Esophagus squamous epithelium (tissue), 5 donors: Measurements from ENCODE around the gene VPS45. TPM values are rescaled to one million over a fixed set of nuclear protein-coding genes. Genes with fewer than 3 reads are reported as not detected.

Source experiments
- DNase-seq: peaks from one replicate; lab custom pipeline; 2025; lab: John Stamatoyannopoulos, UW
- H3K27ac ChIP-seq, 4 donors: fragments of 200-600 bp; sonication (generic); one replicate each; pipeline ENCODE4 v1.5.1; 2016 to 2019; ENCODE audit warnings: mild to moderate bottlenecking in 1 of 4
- H3K27me3 ChIP-seq, 4 donors: fragments of 200-600 bp; sonication (generic); 1 replicate in 3 of 4; 2 replicates in 1 of 4; pipeline versions ENCODE4 v1.5.1 to v1.6.0; 2017 to 2021; ENCODE audit warnings: antibody characterized with exemption in 1 of 4
- H3K36me3 ChIP-seq, 3 donors: fragments of 200-600 bp; sonication (generic); one replicate each; pipeline ENCODE4 v1.5.1; 2016 to 2019
- H3K4me1 ChIP-seq, 3 donors: fragments of 200-600 bp; sonication (generic); one replicate each; pipeline ENCODE4 v1.5.1; 2017 to 2019
- H3K4me3 ChIP-seq, 4 donors: fragments of 200-600 bp; sonication (generic); 1 replicate in 3 of 4; 2 replicates in 1 of 4; pipeline ENCODE4 v1.5.1; 2016 to 2019; ENCODE audit warnings: mild to moderate bottlenecking in 2 of 4, moderate library complexity in 1 of 4
- H3K9me3 ChIP-seq, 3 donors: fragments of 200-600 bp; sonication (generic); one replicate each; pipeline ENCODE4 v1.5.1; 2016 to 2019
- POLR2A ChIP-seq, 4 donors: fragments of 450-650 bp; IDR thresholded peaks; one replicate each; pipeline ENCODE4 v1.6.1; 2017; ENCODE audit warnings: antibody characterized with exemption in 4 of 4, mild to moderate bottlenecking in 4 of 4, moderate library complexity in 3 of 4
- WGBS, 2 donors: methylation state at CpG; one replicate each; pipeline ENCODE4 v1.1.5; 2018; 5-methylcytosine and 5-hydroxymethylcytosine counted together
- intact Hi-C: fragments of 100-400 bp; cut with DNase I; formaldehyde crosslinking; loops from one replicate; pipeline ENCODE4 v1.15.0; 2022
- total RNA-seq, 4 donors: library from RNA; depleted of rRNA; stranded (reverse); fragments of >200 nt; gene quantifications; one replicate each; pipeline ENCODE4 v1.1.0, GENCODE V29; 2016
- TF ChIP-seq, protein P1 (sequence below), 6 experiments: fragments of 450-650 bp in 4 of 6; fragments of 200-600 bp in 2 of 6; sonication (generic) in 2 of 6; IDR thresholded peaks; one replicate each; pipeline ENCODE4 v1.5.1; 2016 to 2019; ENCODE audit warnings: antibody characterized with exemption in 6 of 6, mild to moderate bottlenecking in 4 of 6, moderate library complexity in 4 of 6
- donor health status: DM: yes; HTN: yes; CAD: no.

The VPS45 gene
- total RNA-seq, 4 donors from 2014 or later = 23.4 to 31.7 (median 29.1) TPM

DNA sequence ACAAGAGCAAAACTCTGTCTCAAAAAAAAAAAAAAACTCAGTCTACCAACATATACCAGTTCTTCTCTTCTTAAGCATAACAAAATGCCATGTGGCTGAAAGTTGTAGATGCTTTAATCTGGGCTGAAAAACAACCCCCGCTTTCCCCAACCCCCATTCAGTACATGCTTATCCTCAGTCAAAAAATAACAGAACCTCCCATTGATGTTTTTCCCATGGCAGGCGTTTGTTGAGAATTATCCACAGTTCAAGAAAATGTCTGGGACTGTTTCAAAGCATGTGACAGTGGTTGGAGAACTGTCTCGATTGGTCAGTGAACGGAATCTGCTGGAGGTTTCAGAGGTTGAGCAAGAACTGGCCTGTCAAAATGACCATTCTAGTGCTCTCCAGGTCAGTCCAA lies 14.9 kb downstream of the VPS45 start:
- TF ChIP-seq, protein P1, sequence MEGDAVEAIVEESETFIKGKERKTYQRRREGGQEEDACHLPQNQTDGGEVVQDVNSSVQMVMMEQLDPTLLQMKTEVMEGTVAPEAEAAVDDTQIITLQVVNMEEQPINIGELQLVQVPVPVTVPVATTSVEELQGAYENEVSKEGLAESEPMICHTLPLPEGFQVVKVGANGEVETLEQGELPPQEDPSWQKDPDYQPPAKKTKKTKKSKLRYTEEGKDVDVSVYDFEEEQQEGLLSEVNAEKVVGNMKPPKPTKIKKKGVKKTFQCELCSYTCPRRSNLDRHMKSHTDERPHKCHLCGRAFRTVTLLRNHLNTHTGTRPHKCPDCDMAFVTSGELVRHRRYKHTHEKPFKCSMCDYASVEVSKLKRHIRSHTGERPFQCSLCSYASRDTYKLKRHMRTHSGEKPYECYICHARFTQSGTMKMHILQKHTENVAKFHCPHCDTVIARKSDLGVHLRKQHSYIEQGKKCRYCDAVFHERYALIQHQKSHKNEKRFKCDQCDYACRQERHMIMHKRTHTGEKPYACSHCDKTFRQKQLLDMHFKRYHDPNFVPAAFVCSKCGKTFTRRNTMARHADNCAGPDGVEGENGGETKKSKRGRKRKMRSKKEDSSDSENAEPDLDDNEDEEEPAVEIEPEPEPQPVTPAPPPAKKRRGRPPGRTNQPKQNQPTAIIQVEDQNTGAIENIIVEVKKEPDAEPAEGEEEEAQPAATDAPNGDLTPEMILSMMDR (IDR thresholded peaks at IDR 0.05) = no peak
- TF ChIP-seq POLR2A (IDR thresholded peaks at IDR 0.05) = no peak
- no peaks in the 10 kb centered on the region for H3K27me3 ChIP-seq
- WGBS, 2 donors = 89 to 94% methylated on average over 4 of the region's 4 CpGs
- no peak overlapping the region for H3K27ac ChIP-seq
- H3K4me1 ChIP-seq = no peaks in the 10 kb centered on the region
- intact Hi-C loops = no loop called here
- DNase-seq = no peak
- peaks cover 14 to 98% (median 15%) of the 10 kb centered on the region in 3 donors for H3K36me3 ChIP-seq
- H3K9me3 ChIP-seq = no peaks in the 10 kb centered on the region
- H3K4me3 ChIP-seq = no peak overlapping the region

DNA sequence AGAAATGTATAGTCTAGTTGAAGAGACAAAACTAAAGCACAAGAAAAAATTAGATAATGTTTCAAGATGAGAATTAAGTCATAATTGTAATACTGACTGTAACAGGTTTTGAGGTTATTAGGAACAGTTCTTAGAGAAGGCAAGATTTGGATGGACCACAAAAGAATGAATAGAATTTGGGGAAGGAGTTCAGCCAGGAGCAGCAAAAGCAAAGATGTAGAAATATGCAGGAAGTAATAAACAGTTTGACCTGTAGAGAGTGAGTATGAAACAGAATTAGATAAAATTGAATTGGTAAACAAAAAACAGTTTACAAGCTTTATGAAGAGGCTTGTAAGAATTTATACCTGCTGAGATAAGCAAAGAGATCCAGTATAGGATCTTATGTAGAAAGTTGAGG lies 16.3 kb downstream of the VPS45 start:
- intact Hi-C loops = no loop called here
- TF ChIP-seq, protein P1 (IDR thresholded peaks at IDR 0.05) = no peak
- TF ChIP-seq POLR2A (IDR thresholded peaks at IDR 0.05) = no peak
- Histone ChIP-seq H3K9me3 (no peaks in the 10 kb centered on the region), H3K4me3 (no peak overlapping the region), H3K27me3 (no peaks in the 10 kb centered on the region), H3K4me1 (no peaks in the 10 kb centered on the region), H3K36me3 (peaks cover 5 to 97% (median 6%) of the 10 kb centered on the region in 3 donors), H3K27ac (no peak overlapping the region)
- no peak for DNase-seq

DNA sequence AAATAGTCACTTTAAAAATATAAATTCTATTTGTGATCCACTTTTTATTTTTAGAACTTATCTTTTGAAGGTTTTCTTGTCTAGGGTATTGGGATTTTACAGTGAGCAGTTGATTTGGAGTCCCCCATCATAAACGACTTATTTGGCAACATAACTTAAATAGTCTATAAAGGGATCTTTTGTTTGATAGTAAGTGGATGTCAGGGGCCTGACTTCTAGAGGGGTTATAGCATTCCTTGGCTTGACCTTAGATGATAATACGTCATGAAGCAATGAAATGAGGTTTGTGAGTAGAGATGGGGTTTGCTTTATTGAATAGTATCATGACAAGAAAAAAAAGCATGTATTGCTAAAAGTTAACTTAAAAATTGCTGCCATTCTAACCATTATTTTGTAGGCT lies 17.8 kb downstream of the VPS45 start:
- WGBS, 2 donors = 69% methylated on average over 2 of the region's 2 CpGs
- no peaks in the 10 kb centered on the region for H3K9me3 ChIP-seq
- DNase-seq = no peak
- H3K36me3 ChIP-seq = peaks cover 5 to 97% (median 6%) of the 10 kb centered on the region in 3 donors
- H3K27ac ChIP-seq = no peak overlapping the region
- intact Hi-C loops = no loop called here
- no peak for TF ChIP-seq POLR2A (IDR thresholded peaks at IDR 0.05)
- TF ChIP-seq, protein P1 (IDR thresholded peaks at IDR 0.05) = no peak
- no peak overlapping the region for H3K4me3 ChIP-seq
- H3K4me1 ChIP-seq = no peaks in the 10 kb centered on the region
- H3K27me3 ChIP-seq = no peaks in the 10 kb centered on the region

DNA sequence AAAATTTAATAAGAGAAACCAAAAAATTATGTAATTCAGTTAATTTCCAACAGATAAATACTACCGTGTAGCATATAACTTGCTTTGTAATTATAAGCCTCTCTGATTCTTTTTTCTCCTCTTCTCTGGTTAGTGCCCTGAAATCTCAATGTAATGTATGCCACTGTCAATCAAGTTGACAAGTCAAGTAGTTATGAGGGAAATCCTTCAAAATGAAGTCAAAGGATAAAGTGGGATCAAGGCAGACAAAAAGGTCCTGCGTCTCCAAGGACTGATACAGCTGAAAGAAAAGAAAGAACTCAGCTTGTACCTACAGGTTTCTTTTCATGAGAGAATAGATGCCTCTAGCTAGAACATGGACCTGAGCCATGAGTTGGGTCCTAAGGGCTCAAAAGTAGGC lies 19.8 kb downstream of the VPS45 start:
- DNase-seq = no peak
- Histone ChIP-seq H3K4me1 (no peaks in the 10 kb centered on the region), H3K27me3 (no peaks in the 10 kb centered on the region), H3K27ac (no peak overlapping the region), H3K4me3 (no peak overlapping the region), H3K36me3 (peaks cover 5 to 87% (median 6%) of the 10 kb centered on the region in 3 donors), H3K9me3 (no peaks in the 10 kb centered on the region)
- WGBS, 2 donors = 46 to 77% methylated on average over 2 of the region's 2 CpGs
- intact Hi-C loops = no loop called here
- TF ChIP-seq POLR2A (IDR thresholded peaks at IDR 0.05) = no peak
- TF ChIP-seq, protein P1 (IDR thresholded peaks at IDR 0.05) = no peak

DNA sequence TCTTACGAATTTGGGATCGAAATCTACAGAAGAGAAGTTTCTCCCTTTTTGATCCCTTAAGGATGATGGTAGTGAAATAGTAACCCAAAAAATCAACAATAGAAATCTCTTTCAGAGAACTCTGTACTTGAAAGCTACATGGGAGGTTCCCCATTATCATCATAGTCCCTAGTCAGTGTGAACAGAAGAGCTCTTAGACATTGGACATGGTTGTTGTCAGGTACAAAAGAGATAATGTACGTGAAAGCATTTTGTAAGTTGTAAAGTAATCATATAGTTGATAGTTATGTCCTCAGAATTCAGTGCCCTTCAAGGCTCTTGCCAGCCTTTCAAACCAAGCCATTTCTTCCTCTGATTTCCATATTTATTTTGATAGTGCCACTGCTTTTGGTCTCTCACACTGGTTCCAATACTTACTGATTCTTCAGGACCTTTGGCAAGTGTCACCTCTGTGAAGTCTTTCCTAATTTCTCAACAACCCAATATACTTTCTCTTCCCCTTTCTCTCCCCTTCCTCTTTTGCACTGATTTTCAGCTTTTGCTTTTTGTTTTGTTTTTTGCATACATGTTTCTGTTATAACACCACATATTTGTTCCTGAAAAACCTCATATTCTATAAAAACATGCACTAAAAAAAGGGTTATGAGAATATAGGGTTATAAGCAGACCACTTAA lies 22.4 kb downstream of the VPS45 start:
- TF ChIP-seq POLR2A (IDR thresholded peaks at IDR 0.05) = no peak
- TF ChIP-seq, protein P1 (IDR thresholded peaks at IDR 0.05) = no peak
- intact Hi-C loops = no loop called here

More for the DNA sequence above, 22.4 kb downstream of the VPS45 start:
- no peaks in the 10 kb centered on the region for H3K27me3 ChIP-seq
- no peak overlapping the region for H3K4me3 ChIP-seq
- H3K4me1 ChIP-seq = no peaks in the 10 kb centered on the region
- H3K9me3 ChIP-seq = no peaks in the 10 kb centered on the region
- H3K36me3 ChIP-seq = peaks cover 0 to 86% (median 0%) of the 10 kb centered on the region in 3 donors
- WGBS, 2 donors = 87 to 90% methylated on average over 3 of the region's 3 CpGs
- no peak overlapping the region for H3K27ac ChIP-seq
- no peak for DNase-seq
